NCI-H1436 (cell line): ENCODE data around the gene NOM1.

ENCODE experiments used
- DNase-seq: peaks from one replicate; lab custom pipeline; 2025; lab: John Stamatoyannopoulos, UW

The NOM1 gene

GRCh38 chr7:157004521-157005455 lies 55.3 kb downstream of the NOM1 start:
- no peak for DNase-seq

- DNase-seq = no peak
Measured at GRCh38 chr7:157005456-157006204, 56.1 kb downstream of the NOM1 start.

- DNase-seq = no peak
Measured at GRCh38 chr7:157006205-157006747, 56.8 kb downstream of the NOM1 start.

- no peak for DNase-seq
Measured at GRCh38 chr7:157006829-157007469, 57.4 kb downstream of the NOM1 start.

- DNase-seq = peak; percentile 73
Measured at GRCh38 chr7:157007470-157008066, 58.1 kb downstream of the NOM1 start.

GRCh38 chr7:157008206-157009169 lies 59.0 kb downstream of the NOM1 start:
- DNase-seq = no peak

GRCh38 chr7:157009170-157009777 lies 59.8 kb downstream of the NOM1 start:
- DNase-seq = no peak

- no peak for DNase-seq
Measured at GRCh38 chr7:157009778-157010587, 60.5 kb downstream of the NOM1 start.

- peak; percentile 89 for DNase-seq
Measured at GRCh38 chr7:157010588-157011332, 61.2 kb downstream of the NOM1 start, which contains the start of gene MNX1. MNX1 (minus strand) TSS chr7:157010663; CDS start chr7:157010350, 313 bp downstream.

GRCh38 chr7:157011333-157012112 lies 62.0 kb downstream of the NOM1 start:
- no peak for DNase-seq

- no peak for DNase-seq
Measured at GRCh38 chr7:157012113-157012547, 62.6 kb downstream of the NOM1 start.

- no peak for DNase-seq
Measured at GRCh38 chr7:157013101-157013500, 63.6 kb downstream of the NOM1 start.

GRCh38 chr7:157013602-157014549 lies 64.4 kb downstream of the NOM1 start:
- DNase-seq = no peak

- no peak for DNase-seq
Measured at GRCh38 chr7:157014635-157015555, 65.4 kb downstream of the NOM1 start.

- DNase-seq = no peak
Measured at GRCh38 chr7:157016024-157016351, 66.5 kb downstream of the NOM1 start.
